ENCODE results near the gene KCNE1. TPM values are rescaled to one million over a fixed set of nuclear protein-coding genes. Genes with fewer than 3 reads are reported as not detected.
A peak's percentile ranks its signal among the peaks of the same experiment; 100 is the strongest.

Gene KCNE1
- total RNA-seq (under 1 TPM; 0.20 to 0.75 (median 0.31) TPM), polyA plus RNA-seq (under 1 TPM; 0.05 to 0.30 TPM)

DNA sequence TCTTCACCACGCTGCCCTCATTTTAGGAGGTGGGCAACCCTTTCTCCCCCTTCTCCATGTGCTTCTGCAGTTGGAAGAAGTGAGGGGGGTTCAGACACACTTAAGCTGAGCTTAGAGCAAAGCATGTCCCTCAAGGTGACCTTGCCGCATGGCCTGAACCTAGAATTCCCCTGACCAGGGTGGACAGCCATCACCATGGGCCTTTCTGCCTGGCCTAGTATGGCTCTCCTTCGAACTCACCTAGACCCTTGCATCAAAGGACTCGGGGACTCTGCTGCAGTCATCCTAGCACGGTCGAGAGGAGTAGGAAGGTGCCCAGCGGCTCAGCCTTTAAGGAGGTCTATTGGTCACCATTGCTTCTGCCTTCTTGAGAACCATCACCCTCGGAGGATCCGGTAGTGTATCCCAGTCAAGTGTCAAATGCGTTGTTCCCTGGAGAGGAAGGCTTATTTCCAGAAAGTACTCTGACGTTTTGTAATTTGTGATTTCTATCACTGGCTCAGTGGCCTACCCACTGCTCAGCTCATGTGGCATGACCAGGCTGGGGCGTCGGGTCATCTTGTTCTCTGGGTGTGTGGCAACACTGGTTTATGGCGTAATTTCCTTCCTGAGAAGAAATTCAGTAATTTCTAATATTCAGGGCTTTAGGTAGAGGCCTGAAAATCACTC, at the start of gene KCNE1:
KCNE1 (minus strand) TSS at position 424 of the 669 bp plus-strand sequence. CDS start 62,576 bp downstream, outside the sequence.
- intact Hi-C loops (cut with DNase I), result no loop called here
- FAIRE-seq (no peak), DNase-seq (no peak), ATAC-seq (peak in 2 of 4 donors; percentile 49 to 65)
- Histone ChIP-seq H3K9me3 (no peaks in the 10 kb centered on the region), H3K27ac (peak within 1 kb of the TSS in 2 of 4 donors; percentile 8 to 36), H3K27me3 (no peaks in the 10 kb centered on the region), H3K4me3 (no peak within 1 kb of the TSS), H3K36me3 (no peaks in the 10 kb centered on the region), H3K4me1 (no peaks in the 10 kb centered on the region)
- TF ChIP-seq, protein P1, sequence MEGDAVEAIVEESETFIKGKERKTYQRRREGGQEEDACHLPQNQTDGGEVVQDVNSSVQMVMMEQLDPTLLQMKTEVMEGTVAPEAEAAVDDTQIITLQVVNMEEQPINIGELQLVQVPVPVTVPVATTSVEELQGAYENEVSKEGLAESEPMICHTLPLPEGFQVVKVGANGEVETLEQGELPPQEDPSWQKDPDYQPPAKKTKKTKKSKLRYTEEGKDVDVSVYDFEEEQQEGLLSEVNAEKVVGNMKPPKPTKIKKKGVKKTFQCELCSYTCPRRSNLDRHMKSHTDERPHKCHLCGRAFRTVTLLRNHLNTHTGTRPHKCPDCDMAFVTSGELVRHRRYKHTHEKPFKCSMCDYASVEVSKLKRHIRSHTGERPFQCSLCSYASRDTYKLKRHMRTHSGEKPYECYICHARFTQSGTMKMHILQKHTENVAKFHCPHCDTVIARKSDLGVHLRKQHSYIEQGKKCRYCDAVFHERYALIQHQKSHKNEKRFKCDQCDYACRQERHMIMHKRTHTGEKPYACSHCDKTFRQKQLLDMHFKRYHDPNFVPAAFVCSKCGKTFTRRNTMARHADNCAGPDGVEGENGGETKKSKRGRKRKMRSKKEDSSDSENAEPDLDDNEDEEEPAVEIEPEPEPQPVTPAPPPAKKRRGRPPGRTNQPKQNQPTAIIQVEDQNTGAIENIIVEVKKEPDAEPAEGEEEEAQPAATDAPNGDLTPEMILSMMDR (IDR thresholded peaks at IDR 0.05), result no peak
- 86 to 93% methylated on average over 14 of the region's 14 CpGs for WGBS, 2 donors

DNA sequence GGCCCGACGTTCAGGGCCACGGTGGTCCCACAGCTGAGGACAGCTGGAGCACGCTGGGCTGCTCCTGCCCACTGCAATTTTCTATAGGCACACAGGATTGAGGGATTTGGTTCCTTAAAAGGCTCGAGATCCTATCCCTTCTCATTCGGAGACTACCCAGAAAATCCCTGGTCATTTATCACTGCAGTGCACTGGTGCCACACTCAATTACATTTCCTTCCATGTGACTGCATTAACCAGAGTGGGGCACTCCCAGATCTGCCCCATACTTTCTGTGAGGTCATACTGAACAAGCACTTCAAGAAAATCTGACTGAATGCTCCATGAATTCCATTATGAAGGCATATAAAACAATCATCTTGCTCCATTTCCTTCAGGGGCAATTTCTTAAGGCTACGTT, 49.8 kb upstream of the KCNE1 start:
- TF ChIP-seq, protein P1 (IDR thresholded peaks at IDR 0.05), result no peak
- Histone ChIP-seq H3K27ac (no peak overlapping the region), H3K36me3 (no peaks in the 10 kb centered on the region), H3K4me3 (no peak overlapping the region), H3K4me1 (no peaks in the 10 kb centered on the region), H3K27me3 (no peaks in the 10 kb centered on the region), H3K9me3 (no peaks in the 10 kb centered on the region)
- intact Hi-C loops (cut with DNase I), result no loop called here
- no peak for DNase-seq
- no peak for ATAC-seq
- 89 to 91% methylated on average over 7 of the region's 7 CpGs for WGBS, 2 donors
- no peak for FAIRE-seq

DNA sequence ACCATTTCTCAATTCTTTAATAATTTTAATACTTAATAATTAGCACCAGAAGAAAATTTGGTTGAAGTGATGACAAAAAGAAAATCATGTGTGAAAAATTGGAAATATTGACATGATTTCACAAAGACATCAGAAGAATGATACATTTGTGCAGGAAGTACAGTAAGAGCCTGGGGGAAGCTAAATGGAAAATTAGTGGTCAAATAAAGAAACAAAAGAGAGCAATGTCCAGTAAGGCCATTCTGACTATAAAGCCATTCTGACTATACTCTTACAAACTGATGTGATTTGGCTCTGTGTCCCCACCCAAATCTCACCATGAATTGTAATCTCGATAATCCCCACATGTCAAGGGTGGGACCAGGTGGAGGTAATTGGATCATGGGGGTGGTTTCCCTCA, 48.6 kb upstream of the KCNE1 start:
- DNase-seq (no peak), ATAC-seq (no peak), FAIRE-seq (no peak)
- H3K9me3 ChIP-seq, result no peaks in the 10 kb centered on the region
- no peak overlapping the region for H3K27ac ChIP-seq
- no peaks in the 10 kb centered on the region for H3K36me3 ChIP-seq
- intact Hi-C loops (cut with DNase I), result no loop called here
- H3K4me3 ChIP-seq, result no peak overlapping the region
- TF ChIP-seq, protein P1 (IDR thresholded peaks at IDR 0.05), result no peak
- no peaks in the 10 kb centered on the region for H3K27me3 ChIP-seq
- 0% methylated on average over 1 of the region's 1 CpG for WGBS, 2 donors
- no peaks in the 10 kb centered on the region for H3K4me1 ChIP-seq

DNA sequence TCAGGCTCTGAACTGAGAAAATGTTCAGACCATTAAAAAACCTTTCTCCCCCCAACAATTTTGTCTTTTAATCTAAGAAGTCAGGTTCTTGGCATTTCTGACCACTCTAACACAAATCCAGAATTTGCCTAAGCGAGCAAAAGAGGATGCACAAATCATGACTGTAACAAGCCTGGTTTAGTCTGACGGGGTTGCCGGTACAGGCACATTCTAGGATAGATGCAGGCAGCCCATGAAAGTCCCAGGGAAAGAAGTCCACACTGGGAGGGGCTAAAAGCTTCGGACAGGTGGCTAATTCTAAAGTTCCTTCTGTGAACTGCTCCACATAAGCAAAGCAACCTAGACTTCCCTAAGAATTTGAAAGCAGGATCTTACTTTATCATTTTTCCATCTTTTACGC, 48.0 kb upstream of the KCNE1 start:
- ATAC-seq (no peak), FAIRE-seq (no peak), DNase-seq (no peak)
- 92 to 98% methylated on average over 5 of the region's 5 CpGs for WGBS, 2 donors
- Histone ChIP-seq H3K4me3 (no peak overlapping the region), H3K4me1 (no peaks in the 10 kb centered on the region), H3K27me3 (no peaks in the 10 kb centered on the region), H3K27ac (no peak overlapping the region), H3K36me3 (no peaks in the 10 kb centered on the region), H3K9me3 (no peaks in the 10 kb centered on the region)
- intact Hi-C loops (cut with DNase I), result no loop called here
- TF ChIP-seq, protein P1 (IDR thresholded peaks at IDR 0.05), result no peak

DNA sequence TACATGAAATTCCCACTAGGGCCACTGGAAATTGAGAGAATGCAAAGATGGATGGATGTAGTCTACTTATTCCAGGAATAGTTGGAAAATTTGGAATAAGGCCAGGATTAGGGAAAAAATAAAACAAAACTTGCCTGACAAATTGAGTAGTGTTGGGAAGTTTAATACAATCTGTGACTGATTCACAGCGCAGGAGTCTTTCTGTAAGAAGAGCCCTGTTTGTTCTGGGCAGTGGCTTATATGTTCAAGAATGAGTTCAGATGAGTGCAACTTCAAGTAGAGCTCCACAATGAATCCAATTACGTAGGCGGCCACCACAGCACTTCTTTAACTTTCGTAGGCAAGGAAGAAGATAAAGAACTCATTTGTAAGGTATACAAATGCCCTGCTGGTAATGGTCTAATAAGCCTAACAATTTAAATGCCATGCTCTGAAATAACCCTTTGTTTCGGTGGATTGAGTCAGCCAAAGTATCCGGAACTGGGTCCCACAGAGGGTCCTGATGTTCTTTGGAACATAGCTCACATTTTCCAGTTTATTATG, 47.1 kb upstream of the KCNE1 start:
- intact Hi-C loops (cut with DNase I), result no loop called here
- TF ChIP-seq, protein P1 (IDR thresholded peaks at IDR 0.05), result no peak

More for the DNA sequence above, 47.1 kb upstream of the KCNE1 start:
- Histone ChIP-seq H3K27me3 (no peaks in the 10 kb centered on the region), H3K4me3 (no peak overlapping the region), H3K36me3 (no peaks in the 10 kb centered on the region), H3K4me1 (no peaks in the 10 kb centered on the region), H3K27ac (no peak overlapping the region), H3K9me3 (no peaks in the 10 kb centered on the region)
- DNase-seq (no peak), FAIRE-seq (no peak), ATAC-seq (no peak)
- 81 to 93% methylated on average over 6 of the region's 6 CpGs for WGBS, 2 donors
